Skin of body (tissue), 2 donors: ENCODE results near the gene CD86. TPM values are rescaled to one million over a fixed set of nuclear protein-coding genes. Genes with fewer than 3 reads are reported as not detected.

Source experiments
- DNase-seq: peaks from one replicate; lab custom pipeline; 2025; lab: John Stamatoyannopoulos, UW
- total RNA-seq: library from RNA; depleted of rRNA; stranded (reverse); fragments of >200 nt; gene quantifications from one replicate; pipeline ENCODE4 v1.2.3, GENCODE V29; 2014

CD86 gene
- total RNA-seq, 1 donor from 2014 or later = 6.8 TPM

- no peak for DNase-seq
Measured at GRCh38 chr3:122058294-122058693, 3.1 kb downstream of the CD86 start.

GRCh38 chr3:122060040-122060698 lies 5.0 kb downstream of the CD86 start:
- no peak for DNase-seq

- DNase-seq = no peak
Measured at GRCh38 chr3:122063908-122064307, 8.7 kb downstream of the CD86 start.

- DNase-seq = no peak
Measured at GRCh38 chr3:122064326-122064725, 9.2 kb downstream of the CD86 start.

- no peak for DNase-seq
Measured at GRCh38 chr3:122066331-122067213, 11.4 kb downstream of the CD86 start.

- no peak for DNase-seq
Measured at GRCh38 chr3:122067214-122067550, 12.0 kb downstream of the CD86 start.

GRCh38 chr3:122067588-122068240 lies 12.6 kb downstream of the CD86 start:
- DNase-seq = no peak

GRCh38 chr3:122074621-122075265 lies 19.6 kb downstream of the CD86 start:
- no peak for DNase-seq

GRCh38 chr3:122076491-122077292 lies 21.5 kb downstream of the CD86 start:
- DNase-seq = no peak

GRCh38 chr3:122077293-122078234 lies 22.4 kb downstream of the CD86 start:
- no peak for DNase-seq

GRCh38 chr3:122078235-122078935 lies 23.2 kb downstream of the CD86 start:
- DNase-seq = no peak

- DNase-seq = no peak
Measured at GRCh38 chr3:122079524-122080206, 24.5 kb downstream of the CD86 start.

- no peak for DNase-seq
Measured at GRCh38 chr3:122080207-122080587, 25.0 kb downstream of the CD86 start.

- no peak for DNase-seq
Measured at GRCh38 chr3:122081543-122082247, 26.5 kb downstream of the CD86 start.

GRCh38 chr3:122082357-122082756 lies 27.2 kb downstream of the CD86 start:
- no peak for DNase-seq

GRCh38 chr3:122084799-122085198 lies 29.6 kb downstream of the CD86 start:
- no peak for DNase-seq

- DNase-seq = no peak
Measured at GRCh38 chr3:122085673-122086072, 30.5 kb downstream of the CD86 start.

- no peak for DNase-seq
Measured at GRCh38 chr3:122088531-122088930, 33.4 kb downstream of the CD86 start.
